Mucosa of stomach (tissue), 1 donor: ENCODE results near the gene ILK.

Experiments used
- H3K27me3 ChIP-seq: one replicate; pipeline ENCODE4 v1.7.0; 2013; ENCODE audit warnings: mild to moderate bottlenecking, low read length; ENCODE audit not compliant: control insufficient read depth, insufficient read depth
- H3K36me3 ChIP-seq: one replicate; pipeline ENCODE4 v1.7.0; 2013; ENCODE audit warnings: low read length; ENCODE audit not compliant: control insufficient read depth, insufficient read depth
- H3K4me1 ChIP-seq: one replicate; pipeline ENCODE4 v1.7.0; 2013; ENCODE audit warnings: mild to moderate bottlenecking, low read length; ENCODE audit not compliant: control insufficient read depth, insufficient read depth
- H3K4me3 ChIP-seq: one replicate; pipeline ENCODE4 v1.7.0; 2013; ENCODE audit warnings: low read length
- H3K9ac ChIP-seq: one replicate; pipeline ENCODE4 v1.7.0; 2013; ENCODE audit warnings: mild to moderate bottlenecking, low read length, moderate library complexity
- H3K9me3 ChIP-seq: one replicate; pipeline ENCODE4 v1.7.0; 2013; ENCODE audit warnings: mild to moderate bottlenecking, low read length, moderate library complexity; ENCODE audit not compliant: control insufficient read depth
- donor health status: Pancreatic carcinoma.

ILK gene

DNA sequence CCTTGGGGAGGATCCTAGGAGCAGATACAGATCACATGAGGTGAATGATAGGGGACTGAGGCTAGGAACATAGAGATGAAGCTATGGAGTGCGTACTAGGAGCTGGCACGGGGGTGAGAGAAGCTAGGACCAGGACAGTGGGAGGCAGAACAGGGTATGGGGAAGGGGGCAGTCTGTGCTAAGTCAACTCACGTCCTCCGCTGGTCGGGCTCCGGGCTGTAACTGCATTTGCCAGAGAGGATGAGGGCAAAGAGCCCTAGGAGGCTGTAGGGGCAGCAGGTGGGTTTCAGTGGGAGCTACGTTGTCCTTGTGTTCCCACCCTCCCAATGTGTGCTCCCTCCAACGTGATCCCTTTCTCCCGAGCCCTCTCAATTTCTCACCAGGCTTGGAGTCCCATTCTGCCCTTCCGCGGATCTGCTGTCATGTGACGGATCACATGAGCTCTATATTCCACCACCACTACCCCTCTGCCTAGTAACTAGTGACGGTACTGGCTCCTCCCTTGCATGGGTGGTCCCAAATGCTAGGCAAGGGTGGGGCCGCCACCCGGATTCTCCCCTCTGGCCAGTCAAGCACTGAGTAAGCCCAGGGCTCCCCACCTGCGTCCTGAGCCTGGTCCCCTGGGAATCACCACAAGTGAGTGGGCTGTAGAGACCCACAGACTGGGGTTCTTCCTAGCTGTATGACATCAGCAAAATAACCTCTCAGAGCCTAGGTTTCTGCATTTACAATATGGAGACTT lies 15.6 kb downstream of the ILK start, which contains the start of gene TPP1:
TSS of gene TPP1 (minus strand) at position 419 of the 742 bp plus-strand sequence. CDS start at position 397, 22 bp downstream.
- Histone ChIP-seq H3K4me3 (peak within 1 kb of the TSS; percentile 100), H3K9ac (peak within 1 kb of the TSS; percentile 98), H3K4me1 (peaks cover 25% of the 10 kb centered on the region), H3K27me3 (no peaks in the 10 kb centered on the region), H3K9me3 (no peaks in the 10 kb centered on the region), H3K36me3 (peaks cover 15% of the 10 kb centered on the region)

DNA sequence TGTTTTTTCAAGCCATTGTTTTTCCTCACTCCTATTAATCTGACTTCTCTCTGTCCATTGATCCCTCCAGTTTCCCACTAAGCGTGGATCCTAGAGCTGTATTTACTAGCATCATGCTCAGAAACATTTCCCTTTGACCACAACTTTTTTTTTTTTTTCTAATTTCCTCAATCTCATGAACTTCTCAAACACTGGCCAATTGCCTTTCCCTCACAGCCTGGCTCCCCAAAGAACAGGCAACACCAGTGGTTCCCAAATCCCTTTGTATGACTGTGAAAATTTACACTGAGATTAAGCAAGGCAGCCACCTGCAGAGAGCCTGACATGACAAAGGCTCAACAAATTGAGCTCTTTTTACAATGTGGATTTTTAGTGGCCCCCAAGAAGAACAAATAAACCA lies 17.1 kb downstream of the ILK start:
- Histone ChIP-seq H3K9ac (no peak overlapping the region), H3K4me1 (peaks cover 25% of the 10 kb centered on the region), H3K27me3 (no peaks in the 10 kb centered on the region), H3K4me3 (no peak overlapping the region), H3K9me3 (no peaks in the 10 kb centered on the region), H3K36me3 (peaks cover 5% of the 10 kb centered on the region)

DNA sequence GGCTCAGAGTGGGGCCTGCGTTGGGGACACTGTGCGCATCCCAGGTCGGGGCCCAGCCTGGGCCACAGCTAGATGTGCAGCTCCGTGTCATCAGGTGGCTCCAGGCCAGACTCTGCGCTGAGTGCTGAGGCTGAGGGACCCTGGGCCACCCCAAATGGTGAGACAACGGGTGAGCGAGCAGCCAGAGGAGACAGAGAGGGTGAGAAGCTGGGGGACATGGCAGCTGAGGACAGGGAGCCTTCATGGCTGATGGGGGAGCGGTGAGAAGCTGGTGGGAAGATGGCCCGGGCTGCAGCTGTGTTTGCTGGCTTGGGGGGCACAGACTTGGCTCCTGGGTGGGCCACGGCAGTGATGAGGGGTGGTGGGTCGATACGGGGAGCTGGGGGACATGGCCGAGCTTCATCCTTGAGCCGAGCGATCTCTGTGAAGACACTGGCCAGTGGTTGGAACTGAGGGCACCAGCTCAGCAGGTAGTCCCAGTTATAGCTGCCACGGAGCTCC lies 18.2 kb downstream of the ILK start:
- H3K9ac ChIP-seq: no peak overlapping the region
- H3K36me3 ChIP-seq: peaks cover under 1% of the 10 kb centered on the region
- no peak overlapping the region for H3K4me3 ChIP-seq
- no peaks in the 10 kb centered on the region for H3K9me3 ChIP-seq
- H3K27me3 ChIP-seq: no peaks in the 10 kb centered on the region
- H3K4me1 ChIP-seq: peaks cover 25% of the 10 kb centered on the region

DNA sequence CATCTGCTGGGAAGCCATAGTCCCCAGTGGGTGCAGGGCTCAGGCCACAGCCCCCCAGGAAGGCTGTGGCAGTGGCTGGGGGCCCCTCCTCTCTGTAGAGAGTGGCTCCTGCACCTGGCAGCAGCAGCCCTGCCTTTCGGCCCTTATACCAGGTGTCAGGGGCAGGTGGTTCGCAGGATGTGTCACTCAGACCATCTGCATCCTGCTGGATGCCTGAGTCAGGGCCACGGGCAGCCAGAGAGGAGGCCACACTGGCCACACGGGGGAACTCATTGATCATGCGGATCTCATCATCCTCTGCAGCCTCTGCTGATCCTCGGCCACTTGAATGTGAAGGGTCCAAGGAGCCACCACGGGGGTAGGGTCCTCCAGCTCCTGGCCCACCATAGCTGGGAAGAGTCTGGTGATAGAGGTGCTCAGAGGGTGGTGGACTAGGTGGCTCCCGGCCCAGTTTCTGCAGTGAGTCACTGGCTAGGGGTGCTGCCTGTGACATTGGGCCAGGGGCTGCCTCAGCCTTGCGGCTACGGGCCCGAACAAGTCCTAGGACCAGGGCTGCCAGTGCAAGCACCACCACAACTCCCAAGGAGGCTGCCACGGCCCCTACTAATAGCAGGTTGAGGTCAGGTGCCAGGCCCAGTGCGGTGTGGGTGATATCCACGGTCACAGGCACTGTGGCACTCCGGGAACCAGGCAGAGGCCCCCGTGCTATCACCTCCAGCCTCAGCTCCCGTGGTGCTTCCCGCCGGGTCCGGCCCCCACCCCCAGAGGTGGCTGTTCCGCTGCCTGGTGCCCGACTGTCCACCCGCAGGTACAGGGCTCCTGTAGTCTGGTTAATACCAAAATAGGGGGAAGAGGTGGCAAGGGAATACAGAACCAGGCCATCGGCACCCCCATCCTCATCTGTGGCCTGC lies 18.9 kb downstream of the ILK start:
- Histone ChIP-seq H3K27me3 (no peaks in the 10 kb centered on the region), H3K4me3 (no peak overlapping the region), H3K9me3 (no peaks in the 10 kb centered on the region), H3K36me3 (no peaks in the 10 kb centered on the region), H3K9ac (no peak overlapping the region), H3K4me1 (peaks cover 22% of the 10 kb centered on the region)

DNA sequence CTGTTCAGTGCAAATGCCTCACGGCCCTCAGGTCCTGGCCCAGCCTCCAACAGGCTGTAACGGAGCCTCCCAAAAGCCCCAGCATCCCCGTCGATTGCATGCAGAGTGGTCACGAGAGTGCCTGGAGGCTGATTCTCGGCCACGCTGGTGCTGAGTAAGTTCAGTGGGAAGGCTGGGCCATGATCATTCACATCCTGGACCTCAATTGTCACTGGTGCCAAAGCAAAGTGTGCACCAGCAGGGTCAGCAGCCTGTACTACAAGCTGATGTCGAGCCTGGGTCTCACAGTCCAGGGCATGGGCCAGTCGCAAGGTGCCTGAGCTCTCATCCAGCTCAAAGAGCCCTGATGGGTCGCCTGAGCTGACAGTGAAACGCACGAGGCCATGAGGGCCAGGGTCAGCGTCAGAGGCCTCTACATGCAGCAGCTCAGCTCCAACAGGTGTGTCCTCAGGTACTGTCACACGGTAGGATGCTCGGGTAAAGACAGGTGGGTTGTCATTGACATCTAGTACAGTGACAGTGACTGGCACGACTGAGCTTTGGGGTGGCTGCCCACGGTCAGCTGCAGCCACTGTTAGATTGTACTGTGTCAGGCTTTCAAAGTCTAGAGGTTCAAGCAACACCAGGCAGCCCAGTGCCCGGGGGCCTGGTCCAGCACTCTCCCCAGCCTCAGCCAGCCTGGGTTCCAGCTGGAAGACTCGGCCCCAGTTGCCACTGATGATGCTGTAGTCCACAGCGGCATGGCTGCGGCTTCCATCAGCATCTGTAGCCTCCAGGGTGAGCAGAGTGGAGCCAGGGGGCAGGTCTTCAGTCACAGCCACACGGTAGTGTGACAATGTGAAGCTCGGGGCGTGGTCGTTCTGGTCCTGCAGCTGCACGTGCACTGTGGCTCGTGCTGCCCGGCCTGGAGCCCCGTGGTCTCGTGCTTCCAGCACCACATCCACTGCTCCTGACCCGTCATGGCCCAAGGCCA lies 20.1 kb downstream of the ILK start:
- Histone ChIP-seq H3K9me3 (no peaks in the 10 kb centered on the region), H3K9ac (no peak overlapping the region), H3K4me1 (peaks cover 10% of the 10 kb centered on the region), H3K36me3 (no peaks in the 10 kb centered on the region), H3K27me3 (no peaks in the 10 kb centered on the region), H3K4me3 (no peak overlapping the region)

DNA sequence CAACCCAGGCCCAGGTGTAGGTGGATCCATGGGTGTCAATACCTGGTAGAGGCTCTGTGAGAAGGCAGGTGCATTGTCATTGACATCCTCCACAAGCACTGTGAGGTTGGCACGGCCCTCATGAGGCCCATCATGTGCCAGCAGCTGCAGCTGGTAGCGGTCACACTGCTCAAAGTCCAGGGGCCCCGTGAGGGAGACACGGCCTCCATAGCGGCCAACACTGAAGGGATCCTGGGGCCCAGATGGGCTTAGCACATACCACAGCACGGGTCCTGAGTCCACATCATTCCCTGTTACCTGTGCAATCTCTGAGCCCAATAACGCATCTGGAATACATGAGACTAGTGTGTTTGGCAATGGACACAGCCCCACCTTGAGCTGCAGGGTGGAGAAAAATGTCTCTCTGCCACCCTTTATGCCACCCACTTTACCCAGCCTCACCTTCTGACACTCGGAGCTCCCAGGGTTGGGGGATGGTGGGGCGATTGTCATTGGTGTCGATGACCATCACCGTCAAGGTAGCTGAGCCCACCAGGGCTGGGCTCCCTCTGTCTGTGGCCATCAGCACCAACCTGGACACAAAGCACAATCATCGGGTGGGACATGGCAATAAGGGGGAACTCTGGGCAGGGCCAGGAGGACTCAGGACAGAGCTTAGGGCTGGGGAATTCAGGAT lies 21.7 kb downstream of the ILK start:
- Histone ChIP-seq H3K27me3 (no peaks in the 10 kb centered on the region), H3K9me3 (no peaks in the 10 kb centered on the region), H3K4me1 (no peaks in the 10 kb centered on the region), H3K4me3 (no peak overlapping the region), H3K36me3 (no peaks in the 10 kb centered on the region), H3K9ac (no peak overlapping the region)

DNA sequence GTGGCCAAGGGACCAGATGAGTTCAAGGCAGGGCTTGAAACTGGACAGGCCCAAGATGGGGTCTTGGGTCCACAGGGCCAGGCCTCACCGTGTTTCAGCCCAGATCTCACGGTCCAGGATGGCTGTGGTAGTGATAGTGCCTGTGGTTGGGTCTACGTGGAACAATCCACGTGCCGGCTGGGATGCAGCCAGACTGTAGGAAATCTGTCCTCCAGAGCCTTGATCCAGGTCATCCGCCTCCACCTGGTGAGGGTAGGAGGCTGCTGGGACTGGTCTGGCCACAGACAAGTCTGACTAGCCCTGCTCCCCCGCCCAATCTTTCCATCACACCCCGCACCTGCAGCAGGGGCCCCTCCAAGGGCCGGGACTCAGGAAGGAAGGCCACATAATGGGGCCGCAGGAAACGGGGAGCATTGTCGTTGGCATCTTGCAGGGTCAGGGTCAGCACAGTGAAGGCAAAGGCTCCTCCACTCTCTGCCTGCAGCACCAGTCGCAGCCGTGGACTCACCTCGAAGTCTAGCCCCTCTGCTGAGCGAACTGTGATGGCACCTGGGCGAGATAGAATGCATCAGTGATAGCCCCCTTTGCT lies 22.4 kb downstream of the ILK start:
- Histone ChIP-seq H3K4me3 (no peak overlapping the region), H3K4me1 (no peaks in the 10 kb centered on the region), H3K27me3 (no peaks in the 10 kb centered on the region), H3K9ac (no peak overlapping the region), H3K9me3 (no peaks in the 10 kb centered on the region), H3K36me3 (no peaks in the 10 kb centered on the region)

DNA sequence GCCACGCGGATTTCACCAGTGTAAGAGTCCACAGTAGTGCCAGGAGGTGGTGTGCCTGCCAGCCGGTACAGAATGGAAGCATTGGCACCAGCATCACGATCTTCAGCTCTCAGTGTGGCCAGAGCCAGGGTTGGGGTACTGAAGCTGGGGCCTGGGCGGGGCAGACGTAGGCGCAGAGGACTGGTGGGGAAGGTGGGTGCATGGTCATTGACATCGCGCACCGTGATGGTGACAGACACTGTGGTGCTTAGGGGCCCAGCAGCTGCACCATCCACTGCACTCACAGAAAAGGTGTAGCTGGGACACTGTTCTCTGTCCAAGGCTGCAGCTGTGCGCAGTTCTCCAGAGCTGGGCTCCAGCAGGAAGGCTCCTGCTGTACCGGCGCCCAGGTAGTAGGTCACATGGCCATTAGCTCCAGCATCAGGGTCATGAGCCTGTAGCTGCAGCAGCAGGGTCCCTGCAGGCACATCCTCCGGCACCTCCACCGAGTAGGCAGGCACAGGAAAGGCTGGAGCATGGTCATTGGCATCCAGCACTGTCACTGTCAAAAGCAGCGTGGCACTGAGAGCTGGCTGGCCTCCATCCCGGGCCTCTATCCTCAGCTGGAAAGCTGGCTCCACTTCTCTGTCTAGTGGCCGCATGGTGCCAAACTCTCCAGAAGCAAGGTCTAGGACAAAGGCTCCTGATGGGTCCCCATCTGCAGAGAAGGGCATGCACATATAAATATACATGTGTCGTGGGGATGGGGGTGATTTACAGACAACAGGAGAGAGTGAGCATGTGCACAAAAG lies 23.6 kb downstream of the ILK start:
- Histone ChIP-seq H3K9ac (no peak overlapping the region), H3K36me3 (no peaks in the 10 kb centered on the region), H3K9me3 (no peaks in the 10 kb centered on the region), H3K4me3 (no peak overlapping the region), H3K27me3 (no peaks in the 10 kb centered on the region), H3K4me1 (no peaks in the 10 kb centered on the region)

DNA sequence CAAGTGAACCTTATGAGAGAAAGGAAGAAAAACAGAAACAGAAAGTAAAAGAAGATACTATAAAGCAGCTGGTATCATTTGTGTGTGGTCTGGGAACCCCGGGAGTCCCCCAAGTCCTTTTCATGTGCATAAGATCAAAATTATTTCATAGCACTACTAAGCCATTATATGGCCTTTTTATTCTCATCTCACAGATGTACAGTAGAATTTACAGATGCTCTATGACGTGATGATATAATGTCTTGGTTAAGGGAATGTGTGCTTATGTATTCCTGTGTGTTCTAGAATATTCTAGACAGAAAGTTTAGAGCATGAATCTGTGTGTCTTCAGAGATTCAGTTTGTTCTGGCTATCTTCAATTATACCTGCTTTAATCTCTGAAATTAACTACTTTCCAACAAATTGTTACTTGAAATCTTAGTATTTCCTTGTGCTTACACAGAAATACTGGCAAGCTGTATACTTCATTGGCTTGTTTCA lies 24.2 kb downstream of the ILK start:
- Histone ChIP-seq H3K9me3 (no peaks in the 10 kb centered on the region), H3K36me3 (no peaks in the 10 kb centered on the region), H3K4me3 (no peak overlapping the region), H3K27me3 (no peaks in the 10 kb centered on the region), H3K4me1 (no peaks in the 10 kb centered on the region), H3K9ac (no peak overlapping the region)

DNA sequence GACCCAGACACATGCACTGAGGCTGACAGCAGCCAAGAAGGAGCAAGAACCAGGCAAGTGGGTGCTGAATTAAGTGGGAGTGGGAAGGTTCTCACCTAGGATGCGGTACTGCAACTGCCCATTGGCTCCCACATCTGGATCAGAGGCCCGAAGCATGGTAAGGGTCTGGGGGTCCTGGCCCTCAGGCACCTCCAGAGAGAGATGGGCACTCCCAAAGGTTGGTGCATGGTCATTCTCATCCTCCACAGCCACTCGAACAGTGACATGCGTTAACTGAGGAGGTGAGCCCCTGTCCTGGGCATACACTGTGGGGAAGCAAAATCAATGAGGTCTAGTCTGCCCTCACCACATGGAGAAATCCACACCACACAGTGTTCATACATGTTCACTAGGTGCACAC lies 25.0 kb downstream of the ILK start:
- no peak overlapping the region for H3K9ac ChIP-seq
- H3K4me3 ChIP-seq: no peak overlapping the region
- no peaks in the 10 kb centered on the region for H3K27me3 ChIP-seq
- no peaks in the 10 kb centered on the region for H3K9me3 ChIP-seq
- H3K4me1 ChIP-seq: no peaks in the 10 kb centered on the region
- H3K36me3 ChIP-seq: no peaks in the 10 kb centered on the region
